Body of pancreas (tissue), 4 donors: ENCODE data around the gene DUSP28. TPM values are rescaled to one million over a fixed set of nuclear protein-coding genes. Genes with fewer than 3 reads are reported as not detected.
A peak's percentile ranks its signal among the peaks of the same experiment; 100 is the strongest.

Source experiments
- ATAC-seq: fragments of 150-250 bp; one replicate; pipeline ENCODE4 v1.9.1; 2016
- DNase-seq, 4 donors: peaks; one replicate each; pipeline ENCODE4 v3.0.0-alpha.2; 2019
- H3K27ac ChIP-seq, 4 donors: fragments of 200-600 bp; sonication (generic); 1 replicate in 3 of 4; 2 replicates in 1 of 4; pipeline versions ENCODE4 v1.5.1 to v1.6.1; 2016 to 2019; ENCODE audit warnings: mild to moderate bottlenecking in 1 of 4, mixed read lengths in 1 of 4, moderate library complexity in 1 of 4
- H3K27me3 ChIP-seq, 2 donors: fragments of 200-600 bp; sonication (generic); one replicate each; pipeline ENCODE4 v1.6.0; 2016; ENCODE audit warnings: mild to moderate bottlenecking in 1 of 2
- H3K36me3 ChIP-seq, 2 donors: fragments of 200-600 bp; sonication (generic); replicated peaks in 1 of 2; 2 replicates each; pipeline ENCODE4 v1.5.1; 2016; ENCODE audit warnings: low read depth in 2 of 2; ENCODE audit not compliant: insufficient read depth in 1 of 2
- H3K4me1 ChIP-seq: fragments of 200-600 bp; sonication (generic); one replicate; pipeline ENCODE4 v1.6.0; 2016
- H3K4me3 ChIP-seq, 2 donors: fragments of 200-600 bp; sonication (generic); 1 replicate in 1 of 2; 2 replicates in 1 of 2; pipeline ENCODE4 v1.5.1; 2016 to 2019
- H3K9me3 ChIP-seq, 3 donors: fragments of 200-600 bp; sonication (generic); 1 replicate in 2 of 3; 2 replicates in 1 of 3; pipeline ENCODE4 v1.5.1; 2016
- CTCF ChIP-seq, 7 experiments: fragments of 450-650 bp in 4 of 7; fragments of 200-600 bp in 3 of 7; sonication (generic) in 3 of 7; IDR thresholded peaks; one replicate each; pipeline ENCODE4 v1.5.1; 2016 to 2019; ENCODE audit warnings: antibody characterized with exemption in 7 of 7
- POLR2A ChIP-seq, 3 donors: fragments of 450-650 bp; IDR thresholded peaks; one replicate each; pipeline ENCODE4 v1.6.1; 2016; ENCODE audit warnings: antibody characterized with exemption in 3 of 3, mild to moderate bottlenecking in 2 of 3
- WGBS, 2 donors: methylation state at CpG; one replicate each; pipeline ENCODE4 v1.1.5; 2017; 5-methylcytosine and 5-hydroxymethylcytosine counted together
- intact Hi-C: fragments of 100-400 bp; cut with DNase I; formaldehyde crosslinking; loops from one replicate; pipeline ENCODE4 v1.15.1; 2023
- total RNA-seq, 2 donors: library from RNA; depleted of rRNA; stranded (reverse); fragments of >200 nt; gene quantifications; one replicate each; pipeline ENCODE4 v1.1.0, GENCODE V29; 2016

DUSP28 gene
- total RNA-seq, 2 donors from 2014 or later: 4.7 to 6.6 TPM

- Histone ChIP-seq H3K27ac (no peak overlapping the region), H3K4me3 (no peak overlapping the region), H3K36me3 (no peaks in the 10 kb centered on the region), H3K9me3 (no peaks in the 10 kb centered on the region), H3K27me3 (no peaks in the 10 kb centered on the region), H3K4me1 (peaks cover 27% of the 10 kb centered on the region)
- peak in 1 of 4 donors; percentile 7 for DNase-seq
- no peak for TF ChIP-seq POLR2A (IDR thresholded peaks at IDR 0.05)
- no peak for TF ChIP-seq CTCF (IDR thresholded peaks at IDR 0.05)
- 76 to 83% methylated on average over 7 to 10 of the region's 14 CpGs for whole genome bisulfite sequencing, 2 donors
- no peak for ATAC-seq
- intact Hi-C loops: no loop called here
Observed at GRCh38 chr2:240589375-240589774, 29.2 kb downstream of the DUSP28 start.

DNA sequence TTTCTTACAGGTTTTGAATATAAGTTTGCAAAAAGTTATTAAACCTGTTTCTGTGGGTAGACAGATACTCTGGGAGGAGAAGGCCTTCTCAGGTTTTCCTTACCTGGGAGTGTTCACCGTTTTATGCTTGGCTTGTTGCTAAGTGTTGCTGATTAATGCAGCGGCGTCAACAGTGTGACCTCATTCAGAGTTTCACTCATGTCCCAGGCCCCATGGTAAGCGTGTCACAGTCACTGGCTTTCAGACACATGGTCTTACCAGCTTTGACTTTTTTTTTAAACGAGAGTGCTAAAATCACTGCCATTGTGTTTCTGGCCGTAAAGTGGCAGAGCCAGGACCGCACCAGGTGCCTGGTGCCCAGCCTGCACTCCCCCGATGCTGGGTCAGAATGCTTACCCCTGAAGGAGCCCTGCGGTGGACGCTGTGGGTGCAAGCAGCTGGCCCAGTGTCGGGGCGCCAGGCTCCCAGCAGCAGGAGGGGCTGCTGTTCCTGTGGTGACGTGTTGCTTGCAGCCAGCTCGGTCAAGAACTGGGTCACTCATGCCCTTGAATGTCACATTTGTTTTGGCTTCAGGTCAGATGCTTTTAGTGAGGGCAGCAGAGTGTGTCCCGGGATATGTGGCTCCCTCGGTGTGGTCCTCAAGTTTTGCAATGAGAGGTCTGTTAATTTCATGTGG lies 29.8 kb downstream of the DUSP28 start:
- Histone ChIP-seq H3K27me3 (no peaks in the 10 kb centered on the region), H3K4me3 (no peak overlapping the region), H3K4me1 (peaks cover 21% of the 10 kb centered on the region), H3K36me3 (no peaks in the 10 kb centered on the region), H3K27ac (no peak overlapping the region), H3K9me3 (no peaks in the 10 kb centered on the region)
- TF ChIP-seq POLR2A (IDR thresholded peaks at IDR 0.05) (no peak), CTCF (IDR thresholded peaks at IDR 0.05) (no peak)
- ATAC-seq (no peak), DNase-seq (no peak)
- WGBS, 2 donors: 71 to 88% methylated on average over 5 to 16 of the region's 16 CpGs
- intact Hi-C loops: no loop called here

GRCh38 chr2:240590681-240591111 lies 30.5 kb downstream of the DUSP28 start:
- Histone ChIP-seq H3K36me3 (no peaks in the 10 kb centered on the region), H3K27me3 (no peaks in the 10 kb centered on the region), H3K9me3 (no peaks in the 10 kb centered on the region), H3K27ac (no peak overlapping the region), H3K4me3 (no peak overlapping the region), H3K4me1 (peaks cover 15% of the 10 kb centered on the region)
- intact Hi-C loops: no loop called here
- DNase-seq: no peak
- TF ChIP-seq POLR2A (IDR thresholded peaks at IDR 0.05) (no peak), CTCF (IDR thresholded peaks at IDR 0.05) (no peak)
- WGBS, 2 donors: 81 to 92% methylated on average over 7 to 20 of the region's 21 CpGs
- ATAC-seq: no peak

DNA sequence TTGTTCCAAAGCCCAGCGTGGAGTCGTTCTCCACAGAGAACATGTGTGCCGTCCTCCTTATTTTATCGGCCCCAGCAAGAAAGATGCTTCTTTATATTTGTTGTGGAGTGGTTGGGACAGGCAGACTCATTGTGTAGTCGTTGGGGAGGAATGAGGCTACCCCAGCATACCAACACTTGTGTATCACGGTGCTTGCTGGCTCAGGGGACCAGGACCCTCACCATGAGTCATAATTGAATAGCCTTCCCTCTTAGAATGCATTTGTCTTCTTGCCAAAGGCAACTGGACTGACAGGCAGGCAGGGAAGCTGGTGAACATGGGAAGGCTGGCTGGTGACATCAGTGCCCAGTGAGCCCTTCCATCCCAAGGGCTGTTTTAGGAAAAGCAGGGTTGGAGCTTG lies 31.1 kb downstream of the DUSP28 start:
- ATAC-seq (no peak), DNase-seq (no peak)
- Histone ChIP-seq H3K27me3 (no peaks in the 10 kb centered on the region), H3K9me3 (no peaks in the 10 kb centered on the region), H3K4me3 (no peak overlapping the region), H3K4me1 (peaks cover 15% of the 10 kb centered on the region), H3K27ac (no peak overlapping the region), H3K36me3 (no peaks in the 10 kb centered on the region)
- intact Hi-C loops: no loop called here
- no peak for TF ChIP-seq POLR2A (IDR thresholded peaks at IDR 0.05)
- no peak for TF ChIP-seq CTCF (IDR thresholded peaks at IDR 0.05)
- 85 to 89% methylated on average over 6 of the region's 6 CpGs for WGBS, 2 donors

DNA sequence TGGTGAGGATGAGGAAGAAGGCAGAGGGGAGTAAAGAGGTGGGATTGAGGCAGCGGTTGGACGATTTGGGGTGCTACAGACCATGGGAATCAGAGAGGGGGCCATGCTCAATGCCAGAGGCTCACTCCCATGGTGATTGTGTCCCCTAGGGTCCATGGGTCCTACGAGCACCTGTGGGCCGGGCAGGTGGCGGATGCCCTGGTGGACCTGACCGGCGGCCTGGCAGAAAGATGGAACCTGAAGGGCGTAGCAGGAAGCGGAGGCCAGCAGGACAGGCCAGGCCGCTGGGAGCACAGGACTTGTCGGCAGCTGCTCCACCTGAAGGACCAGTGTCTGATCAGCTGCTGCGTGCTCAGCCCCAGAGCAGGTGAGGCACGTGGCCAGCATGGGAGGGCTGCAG lies 31.6 kb downstream of the DUSP28 start:
- no peak for TF ChIP-seq POLR2A (IDR thresholded peaks at IDR 0.05)
- TF ChIP-seq CTCF (IDR thresholded peaks at IDR 0.05): no peak
- H3K4me1 ChIP-seq: peaks cover 15% of the 10 kb centered on the region
- WGBS, 2 donors: 88 to 96% methylated on average over 11 to 12 of the region's 13 CpGs

More for the DNA sequence above, 31.6 kb downstream of the DUSP28 start:
- no peak overlapping the region for H3K4me3 ChIP-seq
- DNase-seq (no peak), ATAC-seq (no peak)
- H3K27ac ChIP-seq: no peak overlapping the region
- H3K36me3 ChIP-seq: no peaks in the 10 kb centered on the region
- H3K27me3 ChIP-seq: no peaks in the 10 kb centered on the region
- no peaks in the 10 kb centered on the region for H3K9me3 ChIP-seq
- intact Hi-C loops: no loop called here
